Stimulated activated CD8-positive, alpha-beta memory T cell treated with anti-CD3 and anti-CD28 coated beads, Interleukin-4, amount 100 ng/mL, for 24 hours (primary cell): ENCODE data around the gene OR9Q1.
"Not testable (repeated sequence)": the region's sequence is repeated elsewhere in the genome, so short reads cannot be mapped to it uniquely, and the experiment has no call there.

Source experiments
- DNase-seq: peaks from one replicate; pipeline ENCODE4 v3.0.0-alpha.2; 2020; ENCODE audit warnings: low read depth

Gene OR9Q1

GRCh38 chr11:58023435-58023931 is at the start of gene OR9Q1:
Gene OR9Q1 (plus strand): TSS chr11:58023881. CDS start chr11:58179445, 155,564 bp downstream.
- DNase-seq: no peak

- DNase-seq: no peak
Measured at GRCh38 chr11:57974132-57974531, 49.5 kb upstream of the OR9Q1 start.

GRCh38 chr11:57974848-57975601 is 48.7 kb upstream of the OR9Q1 start:
- DNase-seq: no peak

- no peak for DNase-seq
Measured at GRCh38 chr11:57977709-57978108, 46.0 kb upstream of the OR9Q1 start.

GRCh38 chr11:57978686-57979531 is 44.8 kb upstream of the OR9Q1 start:
- DNase-seq: no peak

GRCh38 chr11:57979532-57980079 is 44.1 kb upstream of the OR9Q1 start:
- no peak for DNase-seq

GRCh38 chr11:57980201-57980600 is 43.5 kb upstream of the OR9Q1 start:
- DNase-seq: no peak

- DNase-seq: no peak
Measured at GRCh38 chr11:57981536-57981935, 42.1 kb upstream of the OR9Q1 start.

- no peak for DNase-seq
Measured at GRCh38 chr11:57982776-57983175, 40.9 kb upstream of the OR9Q1 start.

- DNase-seq: no peak
Measured at GRCh38 chr11:57983191-57983590, 40.5 kb upstream of the OR9Q1 start.

- not testable (repeated sequence) for DNase-seq
Measured at GRCh38 chr11:57999523-57999922, 24.2 kb upstream of the OR9Q1 start.

GRCh38 chr11:58000021-58000420 is 23.7 kb upstream of the OR9Q1 start:
- not testable (repeated sequence) for DNase-seq

GRCh38 chr11:58000699-58001098 is 23.0 kb upstream of the OR9Q1 start:
- DNase-seq: no peak

GRCh38 chr11:58003036-58003435 is 20.6 kb upstream of the OR9Q1 start:
- DNase-seq: no peak

- no peak for DNase-seq
Measured at GRCh38 chr11:58003591-58003990, 20.1 kb upstream of the OR9Q1 start.

GRCh38 chr11:58004664-58005063 is 19.0 kb upstream of the OR9Q1 start:
- DNase-seq: no peak

GRCh38 chr11:58006940-58007339 is 16.7 kb upstream of the OR9Q1 start:
- DNase-seq: no peak

GRCh38 chr11:58011771-58012170 is 11.9 kb upstream of the OR9Q1 start:
- no peak for DNase-seq

GRCh38 chr11:58024601-58025091 is 965 bp downstream of the OR9Q1 start:
- no peak for DNase-seq

GRCh38 chr11:58027341-58027740 is 3.7 kb downstream of the OR9Q1 start:
- DNase-seq: no peak

- DNase-seq: no peak
Measured at GRCh38 chr11:58028687-58029411, 5.2 kb downstream of the OR9Q1 start.

GRCh38 chr11:58030653-58031052 is 7.0 kb downstream of the OR9Q1 start, which contains the start of gene OR6Q1:
Gene OR6Q1 (plus strand): TSS chr11:58030953. CDS start chr11:58030953, 0 bp downstream.
- no peak for DNase-seq
